ENCODE measurements around the gene APOM.

Gene APOM

GRCh38 chr6:31691564-31692108 is 35.9 kb downstream of the APOM start:
- TF ChIP-seq, protein P1, sequence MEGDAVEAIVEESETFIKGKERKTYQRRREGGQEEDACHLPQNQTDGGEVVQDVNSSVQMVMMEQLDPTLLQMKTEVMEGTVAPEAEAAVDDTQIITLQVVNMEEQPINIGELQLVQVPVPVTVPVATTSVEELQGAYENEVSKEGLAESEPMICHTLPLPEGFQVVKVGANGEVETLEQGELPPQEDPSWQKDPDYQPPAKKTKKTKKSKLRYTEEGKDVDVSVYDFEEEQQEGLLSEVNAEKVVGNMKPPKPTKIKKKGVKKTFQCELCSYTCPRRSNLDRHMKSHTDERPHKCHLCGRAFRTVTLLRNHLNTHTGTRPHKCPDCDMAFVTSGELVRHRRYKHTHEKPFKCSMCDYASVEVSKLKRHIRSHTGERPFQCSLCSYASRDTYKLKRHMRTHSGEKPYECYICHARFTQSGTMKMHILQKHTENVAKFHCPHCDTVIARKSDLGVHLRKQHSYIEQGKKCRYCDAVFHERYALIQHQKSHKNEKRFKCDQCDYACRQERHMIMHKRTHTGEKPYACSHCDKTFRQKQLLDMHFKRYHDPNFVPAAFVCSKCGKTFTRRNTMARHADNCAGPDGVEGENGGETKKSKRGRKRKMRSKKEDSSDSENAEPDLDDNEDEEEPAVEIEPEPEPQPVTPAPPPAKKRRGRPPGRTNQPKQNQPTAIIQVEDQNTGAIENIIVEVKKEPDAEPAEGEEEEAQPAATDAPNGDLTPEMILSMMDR (IDR thresholded peaks at IDR 0.05): no peak

DNA sequence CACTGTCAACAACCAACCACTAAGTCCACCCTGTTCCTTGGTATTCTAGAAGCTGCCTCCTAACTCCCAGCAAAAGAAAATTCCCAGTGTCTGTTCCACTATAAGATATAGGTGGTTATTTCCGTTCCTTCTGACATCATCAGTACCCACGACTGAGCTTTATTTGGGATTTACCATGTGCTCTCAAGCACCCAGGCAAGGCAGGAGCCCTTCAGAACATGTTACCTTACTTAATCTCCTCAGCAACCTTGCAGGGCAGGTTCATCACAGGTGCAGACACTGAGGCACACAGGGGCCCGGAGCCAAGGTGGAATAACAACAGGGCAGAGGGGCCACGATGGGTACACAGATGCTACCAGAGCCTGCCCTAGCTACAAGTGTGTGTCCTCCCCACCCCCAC is 36.7 kb downstream of the APOM start:
- TF ChIP-seq, protein P1 (IDR thresholded peaks at IDR 0.05): no peak

- TF ChIP-seq, protein P1 (IDR thresholded peaks at IDR 0.05): no peak
Observed at GRCh38 chr6:31692886-31693285, 37.2 kb downstream of the APOM start.

DNA sequence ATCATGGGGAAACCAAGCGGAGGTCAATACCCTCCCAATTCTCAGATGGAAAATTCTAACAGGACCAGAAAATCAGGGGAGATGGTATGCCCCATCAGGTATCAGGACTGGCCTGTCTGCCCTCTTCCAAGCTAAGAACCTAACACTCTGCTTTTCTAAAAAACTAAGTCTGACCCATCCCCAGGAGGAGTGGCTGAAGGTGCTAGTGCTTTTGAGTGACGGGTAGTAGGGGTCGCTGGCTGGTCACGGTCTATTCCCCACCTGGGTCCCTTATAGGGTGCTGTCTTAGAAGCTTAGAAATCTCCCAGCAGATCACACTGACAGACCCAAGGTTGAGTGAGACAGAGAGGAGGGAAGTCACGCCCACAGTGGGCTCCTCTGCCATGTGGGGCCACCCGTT is 37.8 kb downstream of the APOM start:
- TF ChIP-seq, protein P1 (IDR thresholded peaks at IDR 0.05): no peak

GRCh38 chr6:31697555-31697954 is 41.9 kb downstream of the APOM start:
- TF ChIP-seq, protein P1 (IDR thresholded peaks at IDR 0.05): no peak

GRCh38 chr6:31700740-31701401 is 45.2 kb downstream of the APOM start:
- TF ChIP-seq, protein P1 (IDR thresholded peaks at IDR 0.05): no peak

- TF ChIP-seq, protein P1 (IDR thresholded peaks at IDR 0.05): no peak
Observed at GRCh38 chr6:31701666-31702404, 46.1 kb downstream of the APOM start.

Measured in LNCAP (cell line).